T-cell (primary cell): ENCODE data around the gene HEPHL1. TPM values are rescaled to one million over a fixed set of nuclear protein-coding genes. Genes with fewer than 3 reads are reported as not detected.

Experiments
- ATAC-seq, 4 experiments: fragments of 200-7000 bp in 3 of 4; fragments of 150-1000 bp in 1 of 4; cut with Tn5 transposase; replicated peaks in 1 of 4; 1 replicate in 3 of 4; 2 replicates in 1 of 4; pipeline ENCODE4 v1.10.0; 2021; ENCODE audit warnings: moderate library complexity in 3 of 4, mild to moderate bottlenecking in 2 of 4, moderate number of reproducible peaks in 1 of 4
- CTCF ChIA-PET, 2 donors: fragments of 300-600 bp; sonication (Branson Sonifier 250); formaldehyde crosslinking; loops; one replicate each; lab custom pipeline; 2022; ENCODE audit warnings: antibody characterized with exemption in 2 of 2; lab: Charles Lee
- POLR2A ChIA-PET, 2 donors: fragments of 300-600 bp; sonication (Branson Sonifier 250); formaldehyde crosslinking; loops; one replicate each; lab custom pipeline; 2022; ENCODE audit warnings: antibody characterized with exemption in 2 of 2; lab: Charles Lee
- DNase-seq, 35 experiments: peaks; one replicate each; pipeline versions ENCODE4 v3.0.0 to v3.0.0-alpha.2; 2013 to 2023
- H3K27ac ChIP-seq: one replicate; pipeline ENCODE4 v1.5.1; 2013; ENCODE audit warnings: low read length
- H3K27me3 ChIP-seq, 2 experiments: replicated peaks in 1 of 2; 1 replicate in 1 of 2; 2 replicates in 1 of 2; pipeline versions ENCODE4 v1.6.1 to v1.7.0; 2013; ENCODE audit warnings: low read length in 1 of 2, mixed read lengths in 1 of 2; ENCODE audit not compliant: control insufficient read depth in 2 of 2, insufficient read depth in 2 of 2; ENCODE audit errors: extremely low read depth in 1 of 2
- H3K36me3 ChIP-seq, 2 donors: 1 replicate in 1 of 2; 2 replicates in 1 of 2; pipeline versions ENCODE4 v1.6.1 to v1.7.0; 2013; ENCODE audit warnings: low read length in 1 of 2; ENCODE audit not compliant: control insufficient read depth in 2 of 2, insufficient read depth in 1 of 2; ENCODE audit errors: extremely low read depth in 1 of 2
- H3K4me1 ChIP-seq, 2 experiments: 1 replicate in 1 of 2; 2 replicates in 1 of 2; pipeline versions ENCODE4 v1.6.1 to v1.7.0; 2013; ENCODE audit warnings: low read length in 2 of 2, mixed read lengths in 1 of 2; ENCODE audit not compliant: insufficient read depth in 2 of 2, control insufficient read depth in 1 of 2; ENCODE audit errors: extremely low read depth in 1 of 2
- H3K4me3 ChIP-seq, 2 donors: 1 replicate in 1 of 2; 2 replicates in 1 of 2; pipeline versions ENCODE4 v1.5.1 to v1.7.0; 2013; ENCODE audit warnings: mild to moderate bottlenecking in 2 of 2, low read length in 1 of 2, moderate library complexity in 1 of 2; ENCODE audit not compliant: control insufficient read depth in 1 of 2; ENCODE audit errors: extremely low read depth in 1 of 2
- H3K9me3 ChIP-seq: 2 replicates; pipeline ENCODE4 v1.7.0; 2013
- H3K27ac Mint-ChIP-seq, 2 donors: one replicate each; pipeline ENCODE4 v1.8.0; 2020 to 2021; ENCODE audit warnings: mild to moderate bottlenecking in 2 of 2, mixed read lengths in 2 of 2
- H3K27me3 Mint-ChIP-seq, 2 donors: one replicate each; pipeline ENCODE4 v1.8.0; 2021 to 2022; ENCODE audit warnings: mixed read lengths in 2 of 2
- H3K36me3 Mint-ChIP-seq: one replicate; pipeline ENCODE4 v1.8.0; 2021; ENCODE audit warnings: mixed read lengths
- H3K4me1 Mint-ChIP-seq, 3 donors: one replicate each; pipeline ENCODE4 v1.8.0; 2020 to 2022; ENCODE audit warnings: mixed read lengths in 3 of 3, mild to moderate bottlenecking in 1 of 3
- H3K4me3 Mint-ChIP-seq, 3 donors: one replicate each; pipeline ENCODE4 v1.8.0; 2020 to 2022; ENCODE audit warnings: mild to moderate bottlenecking in 3 of 3, mixed read lengths in 3 of 3, moderate library complexity in 3 of 3
- H3K9me3 Mint-ChIP-seq, 3 donors: one replicate each; pipeline ENCODE4 v1.8.0; 2020 to 2022; ENCODE audit warnings: mixed read lengths in 3 of 3
- WGBS: methylation state at CpG from one replicate; pipeline ENCODE4 v1.1.5; 2013; ENCODE audit warnings: missing lambda C conversion rate; ENCODE audit not compliant: insufficient coverage; 5-methylcytosine and 5-hydroxymethylcytosine counted together
- total RNA-seq, 35 experiments: library from RNA in 6 of 35; stranded (reverse) in 6 of 35; fragments of 120-200 nt in 1 of 35; gene quantifications; one replicate each; pipeline versions ENCODE4 v1.2.1 to v1.2.4 and lab custom pipeline; 2013 to 2026

HEPHL1 gene
- total RNA-seq, 5 donors from 2014 or later (not counting 1 experiment from before 2014, with no cell fraction given): not detected

- Mint-ChIP-seq H3K4me1 (peaks cover 23 to 27% (median 24%) of the 10 kb centered on the region in 3 donors), H3K4me3 (no peak overlapping the region), H3K36me3 (no peaks in the 10 kb centered on the region), H3K27me3 (no peaks in the 10 kb centered on the region), H3K27ac (peak overlapping the region; percentile 87 to 91), H3K9me3 (no peaks in the 10 kb centered on the region)
- 1% methylated on average over 7 of the region's 23 CpGs for WGBS
- Histone ChIP-seq H3K9me3 (no peaks in the 10 kb centered on the region), H3K36me3 (no peaks in the 10 kb centered on the region), H3K4me3 (peak overlapping the region; percentile 66 to 94), H3K27me3 (no peaks in the 10 kb centered on the region), H3K27ac (peak overlapping the region; percentile 90), H3K4me1 (peaks cover 5 to 38% of the 10 kb centered on the region in 2 experiments)
- ATAC-seq: peak; percentile 31 to 42 (median 40)
- POLR2A ChIA-PET: interaction anchor here in 1 of 2 donors (0.5 to 1.1 kb wide), 6 partner anchors 9 to 387 kb away, joined by 3 to 6 read pairs (median 3); partner anchors contain the start of genes ANKRD49, C11orf54, MED17 and MRE11
- peak in 2 of 35 experiments; percentile 11 to 27 for DNase-seq
- CTCF ChIA-PET: interaction anchor here in 1 of 2 donors (0.9 kb wide), 1 partner anchor 377 kb away, joined by 3 read pairs; no protein-coding TSS in a partner anchor
Measured at GRCh38 chr11:94128291-94128745, 107.2 kb downstream of the HEPHL1 start.

GRCh38 chr11:94128746-94129511 is 107.8 kb downstream of the HEPHL1 start, which contains the start of gene PANX1:
Gene PANX1, plus strand, starts transcription at chr11:94128841. Its CDS starts 472 bp downstream, at chr11:94129313.
- no peaks in the 10 kb centered on the region for H3K36me3 ChIP-seq
- Mint-ChIP-seq H3K27ac (peak within 1 kb of the TSS; percentile 87 to 91), H3K27me3 (no peaks in the 10 kb centered on the region), H3K36me3 (no peaks in the 10 kb centered on the region), H3K4me1 (peaks cover 29 to 33% (median 30%) of the 10 kb centered on the region in 3 donors), H3K4me3 (no peak within 1 kb of the TSS), H3K9me3 (no peaks in the 10 kb centered on the region)
- H3K9me3 ChIP-seq: no peaks in the 10 kb centered on the region
- under 1% methylated on average over 92 of the region's 92 CpGs for WGBS
- peak; percentile 34 to 91 (median 67) for DNase-seq
- peak; percentile 85 to 91 (median 87) for ATAC-seq
- POLR2A ChIA-PET: interaction anchor here in 1 of 2 donors (0.7 to 1.1 kb wide), 4 partner anchors 9 to 387 kb away, joined by 3 to 6 read pairs (median 3); partner anchors contain the start of genes C11orf54, MED17 and TAF1D
- H3K4me1 ChIP-seq: peaks cover 5 to 41% of the 10 kb centered on the region in 2 experiments
- CTCF ChIA-PET: interaction anchor here in 1 of 2 donors (0.6 to 0.9 kb wide), 2 partner anchors 376 to 808 kb away, joined by 3 to 6 read pairs; no protein-coding TSS in a partner anchor
- H3K27ac ChIP-seq: peak within 1 kb of the TSS; percentile 90
- H3K4me3 ChIP-seq: peak within 1 kb of the TSS; percentile 66 to 94
- H3K27me3 ChIP-seq: no peaks in the 10 kb centered on the region

- no peaks in the 10 kb centered on the region for H3K36me3 Mint-ChIP-seq
- Histone ChIP-seq H3K4me3 (peak overlapping the region; percentile 66 to 94), H3K27ac (peak overlapping the region; percentile 69), H3K27me3 (no peaks in the 10 kb centered on the region), H3K4me1 (peaks cover 5 to 44% of the 10 kb centered on the region in 2 experiments), H3K9me3 (no peaks in the 10 kb centered on the region), H3K36me3 (no peaks in the 10 kb centered on the region)
- peak in 3 of 35 experiments; percentile 3 to 37 (median 16) for DNase-seq
- ChIA-PET POLR2A (no interaction called here), CTCF (no interaction called here)
- H3K4me3 Mint-ChIP-seq: no peak overlapping the region
- WGBS: 7% methylated on average over 14 of the region's 20 CpGs
- H3K9me3 Mint-ChIP-seq: no peaks in the 10 kb centered on the region
- peaks cover 33 to 40% (median 36%) of the 10 kb centered on the region in 3 donors for H3K4me1 Mint-ChIP-seq
- no peaks in the 10 kb centered on the region for H3K27me3 Mint-ChIP-seq
- ATAC-seq: no peak
- no peak overlapping the region for H3K27ac Mint-ChIP-seq
Measured at GRCh38 chr11:94129512-94130297, 108.6 kb downstream of the HEPHL1 start.

DNA sequence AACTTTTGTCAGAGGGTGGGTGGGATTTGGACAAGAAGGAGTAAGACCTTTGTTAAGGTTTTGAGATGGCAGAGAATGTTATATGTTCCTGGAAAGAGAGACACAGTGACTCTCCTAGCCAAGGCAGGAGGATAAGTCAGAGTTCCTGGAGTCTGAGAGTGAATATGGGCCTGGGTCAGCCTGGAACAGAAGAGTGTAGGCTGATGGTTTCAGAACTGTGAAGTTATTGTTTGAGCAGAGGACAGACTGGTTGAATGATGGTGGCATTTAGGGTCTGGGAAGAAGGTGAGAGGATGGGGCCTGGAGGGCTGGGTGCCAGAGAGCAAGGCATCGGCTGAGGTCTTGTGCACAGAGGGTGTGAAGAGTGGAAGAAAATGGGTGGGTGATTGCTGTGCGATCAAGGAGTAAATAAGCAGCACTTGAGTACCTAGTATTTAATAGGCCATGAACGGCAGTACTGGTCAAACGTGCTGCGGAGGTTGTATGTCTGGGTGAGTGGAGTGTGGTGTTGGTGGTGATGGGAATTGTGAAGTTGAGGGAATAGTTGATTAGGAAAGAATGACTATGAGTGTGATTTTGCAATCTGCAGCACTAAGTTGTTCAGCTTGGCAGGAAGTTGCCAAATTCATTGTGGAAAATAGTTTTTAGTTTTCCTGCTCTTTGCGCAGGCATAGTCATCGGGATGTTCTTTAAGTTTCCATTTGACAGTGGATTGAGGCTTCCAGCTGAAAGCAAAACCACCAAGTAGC is 109.3 kb downstream of the HEPHL1 start:
- H3K4me1 ChIP-seq: peaks cover 5 to 50% of the 10 kb centered on the region in 2 experiments
- ChIA-PET CTCF (no interaction called here), POLR2A (no interaction called here)
- DNase-seq: no peak
- no peak overlapping the region for H3K4me3 Mint-ChIP-seq
- H3K27ac ChIP-seq: peak overlapping the region; percentile 69
- WGBS: 87% methylated on average over 6 of the region's 7 CpGs
- peak overlapping the region in 1 of 2 donors; percentile 94 for H3K4me3 ChIP-seq
- H3K4me1 Mint-ChIP-seq: peaks cover 40 to 48% (median 44%) of the 10 kb centered on the region in 3 donors
- H3K36me3 ChIP-seq: no peaks in the 10 kb centered on the region
- no peaks in the 10 kb centered on the region for H3K27me3 ChIP-seq
- no peaks in the 10 kb centered on the region for H3K27me3 Mint-ChIP-seq
- H3K36me3 Mint-ChIP-seq: no peaks in the 10 kb centered on the region
- no peak overlapping the region for H3K27ac Mint-ChIP-seq
- H3K9me3 Mint-ChIP-seq: no peaks in the 10 kb centered on the region
- ATAC-seq: no peak
- H3K9me3 ChIP-seq: no peaks in the 10 kb centered on the region

- Histone ChIP-seq H3K27me3 (no peaks in the 10 kb centered on the region), H3K4me1 (peaks cover 5 to 50% of the 10 kb centered on the region in 2 experiments), H3K27ac (no peak overlapping the region), H3K36me3 (no peaks in the 10 kb centered on the region), H3K9me3 (no peaks in the 10 kb centered on the region), H3K4me3 (no peak overlapping the region)
- Mint-ChIP-seq H3K36me3 (peaks cover 6% of the 10 kb centered on the region), H3K4me3 (no peak overlapping the region), H3K27me3 (no peaks in the 10 kb centered on the region), H3K9me3 (no peaks in the 10 kb centered on the region), H3K27ac (no peak overlapping the region), H3K4me1 (peaks cover 47 to 55% (median 51%) of the 10 kb centered on the region in 3 donors)
- DNase-seq (no peak), ATAC-seq (no peak)
- POLR2A ChIA-PET: no interaction called here
- WGBS: 89% methylated on average over 1 of the region's 3 CpGs
- CTCF ChIA-PET: no interaction called here
Measured at GRCh38 chr11:94131047-94131717, 110.0 kb downstream of the HEPHL1 start.
